ENCODE results near the gene CYTIP. TPM values are rescaled to one million over a fixed set of nuclear protein-coding genes. Genes with fewer than 3 reads are reported as not detected.

CYTIP gene
- total and polyA plus RNA-seq, 7 donors = 0.21 to 2.3 (median 0.48) TPM

DNA sequence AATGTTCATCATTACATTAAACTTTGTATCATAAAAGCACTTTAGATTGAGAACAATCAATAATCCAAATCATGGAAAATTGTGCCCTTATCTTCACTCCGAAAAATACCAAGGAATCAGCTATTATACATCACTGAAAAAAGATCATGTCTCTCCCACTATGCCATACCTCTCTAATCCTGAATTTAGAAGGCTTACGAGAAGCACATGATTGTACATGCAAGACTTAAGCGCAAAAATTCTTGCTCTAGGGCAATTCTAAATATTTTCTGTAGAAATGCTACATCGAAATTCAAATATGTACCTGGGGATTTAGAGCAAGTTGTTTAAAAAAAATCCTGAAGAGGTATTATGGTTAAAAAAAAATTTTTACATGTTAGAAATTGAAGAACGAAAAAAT is 1.3 kb downstream of the CYTIP start:
- intact Hi-C loops (cut with DNase I) = no loop called here
- H3K27me3 ChIP-seq (ENCODE audit: insufficient read depth in 3 of 3, low read length in 2 of 3) = no peaks in the 10 kb centered on the region
- no peaks in the 10 kb centered on the region for H3K4me1 ChIP-seq
- no peaks in the 10 kb centered on the region for H3K36me3 ChIP-seq (ENCODE audit: insufficient read depth in 1 of 2, low read depth in 1 of 2)
- no peak overlapping the region for H3K27ac ChIP-seq
- H3K9me3 ChIP-seq = no peaks in the 10 kb centered on the region
- DNase-seq (no peak), ATAC-seq (no peak)
- TF ChIP-seq, protein P1, sequence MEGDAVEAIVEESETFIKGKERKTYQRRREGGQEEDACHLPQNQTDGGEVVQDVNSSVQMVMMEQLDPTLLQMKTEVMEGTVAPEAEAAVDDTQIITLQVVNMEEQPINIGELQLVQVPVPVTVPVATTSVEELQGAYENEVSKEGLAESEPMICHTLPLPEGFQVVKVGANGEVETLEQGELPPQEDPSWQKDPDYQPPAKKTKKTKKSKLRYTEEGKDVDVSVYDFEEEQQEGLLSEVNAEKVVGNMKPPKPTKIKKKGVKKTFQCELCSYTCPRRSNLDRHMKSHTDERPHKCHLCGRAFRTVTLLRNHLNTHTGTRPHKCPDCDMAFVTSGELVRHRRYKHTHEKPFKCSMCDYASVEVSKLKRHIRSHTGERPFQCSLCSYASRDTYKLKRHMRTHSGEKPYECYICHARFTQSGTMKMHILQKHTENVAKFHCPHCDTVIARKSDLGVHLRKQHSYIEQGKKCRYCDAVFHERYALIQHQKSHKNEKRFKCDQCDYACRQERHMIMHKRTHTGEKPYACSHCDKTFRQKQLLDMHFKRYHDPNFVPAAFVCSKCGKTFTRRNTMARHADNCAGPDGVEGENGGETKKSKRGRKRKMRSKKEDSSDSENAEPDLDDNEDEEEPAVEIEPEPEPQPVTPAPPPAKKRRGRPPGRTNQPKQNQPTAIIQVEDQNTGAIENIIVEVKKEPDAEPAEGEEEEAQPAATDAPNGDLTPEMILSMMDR (IDR thresholded peaks at IDR 0.05) = no peak
- H3K4me3 ChIP-seq = peak overlapping the region; percentile 17
- 73 to 82% (median 75%) methylated on average over 5 of the region's 5 CpGs for WGBS, 3 donors

DNA sequence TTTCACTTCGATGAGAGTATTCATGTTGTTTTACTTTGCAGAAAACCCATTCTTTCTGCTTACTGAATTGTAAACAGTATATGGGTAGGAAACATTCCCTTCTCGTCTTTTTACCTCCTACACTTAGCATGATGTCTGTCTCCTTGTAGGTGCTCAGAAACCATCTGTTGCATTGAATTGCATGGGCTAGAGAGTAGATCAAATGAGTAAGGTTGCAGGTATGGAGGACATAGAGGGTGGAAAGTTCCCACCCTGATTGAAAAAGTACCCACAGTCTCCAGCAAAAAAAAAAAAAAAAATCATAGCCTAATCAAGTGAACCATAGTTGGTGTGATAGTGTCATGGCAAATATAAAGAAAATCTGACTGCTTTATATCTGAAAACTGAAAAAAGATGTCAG is 1.7 kb downstream of the CYTIP start:
- ATAC-seq (no peak), DNase-seq (no peak)
- Histone ChIP-seq H3K9me3 (no peaks in the 10 kb centered on the region), H3K36me3 (ENCODE audit: insufficient read depth in 1 of 2, low read depth in 1 of 2) (no peaks in the 10 kb centered on the region), H3K27ac (no peak overlapping the region), H3K4me1 (no peaks in the 10 kb centered on the region), H3K4me3 (peak overlapping the region; percentile 17), H3K27me3 (ENCODE audit: insufficient read depth in 3 of 3, low read length in 2 of 3) (no peaks in the 10 kb centered on the region)
- intact Hi-C loops (cut with DNase I) = no loop called here
- 81 to 92% (median 82%) methylated on average over 2 of the region's 2 CpGs for WGBS, 3 donors
- TF ChIP-seq, protein P1 (IDR thresholded peaks at IDR 0.05) = no peak

DNA sequence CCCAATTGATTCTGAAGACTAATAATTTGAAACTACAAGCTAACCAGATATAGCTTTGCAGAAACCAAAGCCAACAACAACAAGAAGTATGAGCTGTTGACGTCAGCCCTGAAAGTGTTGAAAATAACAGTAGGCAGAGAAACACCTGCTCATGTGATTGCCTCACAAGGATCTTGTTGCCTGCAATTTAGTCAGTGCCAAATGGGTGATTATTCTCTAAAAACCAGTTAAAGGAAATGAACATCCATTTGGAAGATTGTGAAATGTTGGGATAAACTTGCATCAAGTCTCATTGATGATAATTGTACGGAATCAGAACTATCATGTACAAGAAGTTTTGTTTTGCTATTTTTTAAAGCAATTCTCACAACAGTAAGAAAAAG is 2.8 kb downstream of the CYTIP start:
- WGBS, 3 donors = 28 to 48% (median 34%) methylated on average over 2 of the region's 2 CpGs
- H3K27ac ChIP-seq = no peak overlapping the region
- TF ChIP-seq, protein P1 (IDR thresholded peaks at IDR 0.05) = no peak
- H3K27me3 ChIP-seq (ENCODE audit: insufficient read depth in 3 of 3, low read length in 2 of 3) = no peaks in the 10 kb centered on the region
- H3K36me3 ChIP-seq (ENCODE audit: insufficient read depth in 1 of 2, low read depth in 1 of 2) = no peaks in the 10 kb centered on the region
- intact Hi-C loops (cut with DNase I) = no loop called here
- no peaks in the 10 kb centered on the region for H3K9me3 ChIP-seq
- H3K4me3 ChIP-seq = peak overlapping the region; percentile 17
- ATAC-seq (peak in 1 of 4 donors; percentile 60), DNase-seq (no peak)
- no peaks in the 10 kb centered on the region for H3K4me1 ChIP-seq

DNA sequence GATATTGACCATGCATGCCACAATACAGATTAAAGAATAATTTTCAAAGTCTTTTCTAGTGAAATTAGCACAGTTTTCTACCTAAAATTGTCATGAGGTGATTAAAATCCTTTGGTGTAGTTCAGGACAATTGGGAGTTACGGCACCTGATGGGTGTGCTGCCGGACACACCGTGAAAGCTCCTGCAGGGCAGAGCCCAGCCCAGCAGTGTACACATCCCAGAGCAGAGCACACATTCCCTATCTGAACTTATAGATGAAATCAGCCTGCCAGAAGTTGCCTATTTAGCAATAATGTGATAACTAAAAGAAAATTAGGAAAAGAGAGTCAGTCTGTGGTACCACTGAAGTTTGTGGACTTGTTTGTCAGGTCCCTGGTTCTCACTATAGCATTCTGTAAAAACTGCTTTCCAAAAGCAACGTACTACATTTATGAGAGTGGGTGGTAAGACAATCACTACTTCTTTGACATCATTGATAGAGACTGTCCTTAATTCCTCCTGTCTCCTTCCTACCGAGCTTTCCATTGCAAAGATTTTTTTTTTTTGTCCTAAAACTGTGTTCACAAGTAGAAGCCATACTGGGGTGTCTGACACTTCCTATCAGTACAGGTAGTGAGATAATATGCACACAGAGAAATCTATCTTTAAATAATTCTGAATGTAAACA is 3.4 kb downstream of the CYTIP start:
- ATAC-seq (no peak), DNase-seq (no peak)
- Histone ChIP-seq H3K4me1 (no peaks in the 10 kb centered on the region), H3K4me3 (peak overlapping the region; percentile 17), H3K27me3 (ENCODE audit: insufficient read depth in 3 of 3, low read length in 2 of 3) (no peaks in the 10 kb centered on the region), H3K27ac (no peak overlapping the region), H3K9me3 (no peaks in the 10 kb centered on the region), H3K36me3 (ENCODE audit: insufficient read depth in 1 of 2, low read depth in 1 of 2) (no peaks in the 10 kb centered on the region)
- intact Hi-C loops (cut with DNase I) = no loop called here
- 66 to 70% (median 67%) methylated on average over 5 of the region's 5 CpGs for WGBS, 3 donors
- TF ChIP-seq, protein P1 (IDR thresholded peaks at IDR 0.05) = no peak

DNA sequence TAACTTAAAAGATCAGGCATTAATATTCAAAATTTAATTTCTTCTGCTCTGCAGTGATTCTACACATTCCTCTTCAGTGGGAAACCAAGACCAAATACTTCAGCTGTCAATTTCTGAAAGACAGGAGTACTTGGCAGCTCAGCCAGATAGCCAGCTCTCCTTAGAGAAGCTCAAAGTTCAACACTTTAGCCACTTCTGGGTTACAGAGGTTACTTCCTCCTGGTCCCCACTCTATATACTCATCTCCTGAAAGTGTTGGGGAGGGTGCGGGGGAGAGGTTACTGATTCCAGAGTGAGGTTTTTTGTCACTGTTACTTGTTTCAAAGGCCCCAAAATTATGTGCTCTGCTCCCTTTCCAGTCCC is 4.1 kb downstream of the CYTIP start:
- no peak overlapping the region for H3K4me3 ChIP-seq
- TF ChIP-seq, protein P1 (IDR thresholded peaks at IDR 0.05) = no peak
- H3K9me3 ChIP-seq = no peaks in the 10 kb centered on the region
- DNase-seq (no peak), ATAC-seq (no peak)
- H3K27me3 ChIP-seq (ENCODE audit: insufficient read depth in 3 of 3, low read length in 2 of 3) = no peaks in the 10 kb centered on the region
- no peaks in the 10 kb centered on the region for H3K36me3 ChIP-seq (ENCODE audit: insufficient read depth in 1 of 2, low read depth in 1 of 2)
- no peak overlapping the region for H3K27ac ChIP-seq
- 81 to 100% (median 91%) methylated on average over 1 of the region's 1 CpG for WGBS, 3 donors
- no peaks in the 10 kb centered on the region for H3K4me1 ChIP-seq
- intact Hi-C loops (cut with DNase I) = no loop called here
